Measurements from ENCODE around the gene BAHCC1.

BAHCC1 gene

GRCh38 chr17:81461607-81462500, 66.6 kb downstream of the BAHCC1 start:
- no peak for DNase-seq (ENCODE audit: low spot score)

- no peak for DNase-seq (ENCODE audit: low spot score)
These were observed 67.4 kb downstream of the BAHCC1 start for GRCh38 chr17:81462506-81463125.

GRCh38 chr17:81463506-81463905, 68.2 kb downstream of the BAHCC1 start:
- no peak for DNase-seq (ENCODE audit: low spot score)

- DNase-seq (ENCODE audit: low spot score) = no peak
These were observed 69.3 kb downstream of the BAHCC1 start for GRCh38 chr17:81464586-81464985.

GRCh38 chr17:81465910-81466309, 70.7 kb downstream of the BAHCC1 start:
- no peak for DNase-seq (ENCODE audit: low spot score)

- DNase-seq (ENCODE audit: low spot score) = peak; percentile 46
These were observed 71.6 kb downstream of the BAHCC1 start for GRCh38 chr17:81466564-81467472.

GRCh38 chr17:81468111-81468769, 73.0 kb downstream of the BAHCC1 start:
- no peak for DNase-seq (ENCODE audit: low spot score)

- DNase-seq (ENCODE audit: low spot score) = no peak
These were observed 73.5 kb downstream of the BAHCC1 start for GRCh38 chr17:81468770-81469121.

GRCh38 chr17:81469266-81469665, 74.0 kb downstream of the BAHCC1 start:
- no peak for DNase-seq (ENCODE audit: low spot score)

- no peak for DNase-seq (ENCODE audit: low spot score)
These were observed 75.2 kb downstream of the BAHCC1 start for GRCh38 chr17:81470270-81470943.

- no peak for DNase-seq (ENCODE audit: low spot score)
These were observed 75.9 kb downstream of the BAHCC1 start for GRCh38 chr17:81470944-81471817.

GRCh38 chr17:81471818-81472456, 76.7 kb downstream of the BAHCC1 start:
- DNase-seq (ENCODE audit: low spot score) = peak; percentile 99

- DNase-seq (ENCODE audit: low spot score) = no peak
These were observed 77.8 kb downstream of the BAHCC1 start for GRCh38 chr17:81473019-81473418.

- DNase-seq (ENCODE audit: low spot score) = no peak
These were observed 79.7 kb downstream of the BAHCC1 start for GRCh38 chr17:81474958-81475357.

GRCh38 chr17:81476097-81476496, 80.8 kb downstream of the BAHCC1 start:
- DNase-seq (ENCODE audit: low spot score) = no peak

GRCh38 chr17:81476635-81477034, 81.4 kb downstream of the BAHCC1 start:
- DNase-seq (ENCODE audit: low spot score) = no peak

GRCh38 chr17:81477173-81477572, 81.9 kb downstream of the BAHCC1 start:
- no peak for DNase-seq (ENCODE audit: low spot score)

- no peak for DNase-seq (ENCODE audit: low spot score)
These were observed 82.9 kb downstream of the BAHCC1 start for GRCh38 chr17:81478119-81478518.

Measured in SK-N-DZ (cell line).